LNCAP (cell line): ENCODE results near the gene EXOC6B.

Experiments
- CTCF ChIP-seq: fragments of 450-650 bp; IDR thresholded peaks from 2 replicates; pipeline ENCODE4 v1.5.1; 2017; ENCODE audit warnings: mild to moderate bottlenecking

The EXOC6B gene

GRCh38 chr2:72399879-72400278 lies 426.0 kb downstream of the EXOC6B start:
- TF ChIP-seq CTCF, result no peak

GRCh38 chr2:72395096-72395495 lies 430.7 kb downstream of the EXOC6B start:
- no peak for TF ChIP-seq CTCF

- no peak for TF ChIP-seq CTCF
These were observed 431.2 kb downstream of the EXOC6B start for GRCh38 chr2:72394541-72395070.

GRCh38 chr2:72389447-72389846 lies 436.4 kb downstream of the EXOC6B start:
- TF ChIP-seq CTCF, result no peak

- TF ChIP-seq CTCF, result no peak
These were observed 437.6 kb downstream of the EXOC6B start for GRCh38 chr2:72388263-72388662.

GRCh38 chr2:72386288-72386687 lies 439.5 kb downstream of the EXOC6B start:
- TF ChIP-seq CTCF, result no peak

GRCh38 chr2:72378753-72379348 lies 447.0 kb downstream of the EXOC6B start:
- TF ChIP-seq CTCF, result no peak
